ENCODE results near the gene EEIG1.

EEIG1 gene

GRCh38 chr9:128007566-128008138, 26.9 kb upstream of the EEIG1 start:
- no peak overlapping the region; the same call in 1 of the 2 replicates for H3K4me3 ChIP-seq (ENCODE audit: low read length)
- TF ChIP-seq ZNF274 (IDR thresholded peaks at IDR 0.05; ENCODE audit: low read depth, low read length), result no peak

GRCh38 chr9:128006332-128006996, 25.7 kb upstream of the EEIG1 start:
- TF ChIP-seq ZNF274 (IDR thresholded peaks at IDR 0.05; ENCODE audit: low read depth, low read length), result no peak

GRCh38 chr9:128005923-128006322, 25.1 kb upstream of the EEIG1 start:
- H3K4me3 ChIP-seq (ENCODE audit: low read length), result no peak overlapping the region
- no peak for TF ChIP-seq ZNF274 (IDR thresholded peaks at IDR 0.05; ENCODE audit: low read depth, low read length)

More at GRCh38 chr9:128006332-128006996, 25.7 kb upstream of the EEIG1 start:
- H3K4me3 ChIP-seq (ENCODE audit: low read length), result no peak overlapping the region

GRCh38 chr9:128003966-128004604, 23.3 kb upstream of the EEIG1 start:
- no peak for TF ChIP-seq ZNF274 (IDR thresholded peaks at IDR 0.05; ENCODE audit: low read depth, low read length)
- H3K4me3 ChIP-seq (ENCODE audit: low read length), result no peak overlapping the region

GRCh38 chr9:128002959-128003358, 22.2 kb upstream of the EEIG1 start:
- H3K4me3 ChIP-seq (ENCODE audit: low read length), result no peak overlapping the region
- TF ChIP-seq ZNF274 (IDR thresholded peaks at IDR 0.05; ENCODE audit: low read depth, low read length), result no peak

GRCh38 chr9:128001779-128002298, 21.1 kb upstream of the EEIG1 start:
- no peak overlapping the region for H3K4me3 ChIP-seq (ENCODE audit: low read length)
- TF ChIP-seq ZNF274 (IDR thresholded peaks at IDR 0.05; ENCODE audit: low read depth, low read length), result no peak

GRCh38 chr9:128001151-128001778, 20.5 kb upstream of the EEIG1 start:
- no peak for TF ChIP-seq ZNF274 (IDR thresholded peaks at IDR 0.05; ENCODE audit: low read depth, low read length)
- H3K4me3 ChIP-seq (ENCODE audit: low read length), result no peak overlapping the region

GRCh38 chr9:127999461-127999860, 18.7 kb upstream of the EEIG1 start:
- no peak for TF ChIP-seq ZNF274 (IDR thresholded peaks at IDR 0.05; ENCODE audit: low read depth, low read length)
- H3K4me3 ChIP-seq (ENCODE audit: low read length), result no peak overlapping the region

- TF ChIP-seq ZNF274 (IDR thresholded peaks at IDR 0.05; ENCODE audit: low read depth, low read length), result no peak
These were observed 12.9 kb upstream of the EEIG1 start for GRCh38 chr9:127993721-127994120.

GRCh38 chr9:127991757-127992274, 11.0 kb upstream of the EEIG1 start:
- TF ChIP-seq ZNF274 (IDR thresholded peaks at IDR 0.05; ENCODE audit: low read depth, low read length), result no peak
- no peak overlapping the region for H3K4me3 ChIP-seq (ENCODE audit: low read length)

More at GRCh38 chr9:127993721-127994120, 12.9 kb upstream of the EEIG1 start:
- H3K4me3 ChIP-seq (ENCODE audit: low read length), result no peak overlapping the region

- no peak overlapping the region for H3K4me3 ChIP-seq (ENCODE audit: low read length)
- TF ChIP-seq ZNF274 (IDR thresholded peaks at IDR 0.05; ENCODE audit: low read depth, low read length), result no peak
These were observed 10.4 kb upstream of the EEIG1 start for GRCh38 chr9:127991017-127991756.

- TF ChIP-seq ZNF274 (IDR thresholded peaks at IDR 0.05; ENCODE audit: low read depth, low read length), result no peak
These were observed 9.8 kb upstream of the EEIG1 start for GRCh38 chr9:127990554-127990953.

GRCh38 chr9:127989094-127989493, 8.3 kb upstream of the EEIG1 start:
- no peak for TF ChIP-seq ZNF274 (IDR thresholded peaks at IDR 0.05; ENCODE audit: low read depth, low read length)
- no peak overlapping the region for H3K4me3 ChIP-seq (ENCODE audit: low read length)

More at GRCh38 chr9:127990554-127990953, 9.8 kb upstream of the EEIG1 start:
- no peak overlapping the region for H3K4me3 ChIP-seq (ENCODE audit: low read length)
